GM12878 (cell line): ENCODE measurements around the gene CTAG1A. TPM values are rescaled to one million over a fixed set of nuclear protein-coding genes. Genes with fewer than 3 reads are reported as not detected.

Experiments
- ATF3 ChIP-seq: IDR thresholded peaks from 2 replicates; pipeline ENCODE4 v1.6.1; 2011; ENCODE audit warnings: low read depth, mild to moderate bottlenecking, low read length, moderate library complexity, borderline replicate concordance; ENCODE audit errors: extremely low read depth
- BCLAF1 ChIP-seq: fragments of 450-650 bp; IDR thresholded peaks from 2 replicates; pipeline ENCODE4 v1.6.1; 2017; ENCODE audit warnings: antibody characterized with exemption, mild to moderate bottlenecking, moderate library complexity
- CHD1 ChIP-seq: IDR thresholded peaks from 2 replicates; pipeline ENCODE4 v1.6.1; 2012; ENCODE audit warnings: low read depth, low read length, improper control_type of control experiment
- HDAC6 ChIP-seq: fragments of 200-600 bp; sonication (generic); IDR thresholded peaks from one replicate; pipeline ENCODE4 v1.8.0; 2017; ENCODE audit warnings: antibody characterized with exemption; ENCODE audit not compliant: unreplicated experiment
- JUNB ChIP-seq: IDR thresholded peaks from 2 replicates; pipeline ENCODE4 v1.6.1; 2016; ENCODE audit warnings: antibody characterized with exemption, mild to moderate bottlenecking
- MEF2A ChIP-seq: IDR thresholded peaks from 2 replicates; pipeline ENCODE4 v1.6.1; 2011; ENCODE audit warnings: low read depth, mild to moderate bottlenecking, low read length, moderate library complexity; ENCODE audit not compliant: insufficient read depth
- MEF2B ChIP-seq: fragments of 450-650 bp; IDR thresholded peaks from 2 replicates; pipeline ENCODE4 v1.6.1; 2018; ENCODE audit warnings: mild to moderate bottlenecking, moderate library complexity; ENCODE audit not compliant: partially characterized antibody, poor library complexity, severe bottlenecking
- MTA3 ChIP-seq: IDR thresholded peaks from 2 replicates; pipeline ENCODE4 v1.6.1; 2012; ENCODE audit warnings: low read length, inconsistent platforms, borderline replicate concordance
- NBN ChIP-seq: fragments of 450-650 bp; IDR thresholded peaks from 2 replicates; pipeline ENCODE4 v1.6.1; 2016
- NR2F1 ChIP-seq: fragments of 450-650 bp; conservative IDR thresholded peaks from 2 replicates; pipeline ENCODE4 v1.6.1; 2017; ENCODE audit warnings: mild to moderate bottlenecking
- RCOR1 ChIP-seq: conservative IDR thresholded peaks from 2 replicates; pipeline ENCODE4 v1.6.1; 2012; ENCODE audit warnings: low read depth, low read length, improper control_type of control experiment
- RELB ChIP-seq: fragments of 450-650 bp; IDR thresholded peaks from 2 replicates; pipeline ENCODE4 v1.6.1; 2017; ENCODE audit warnings: low read depth, mild to moderate bottlenecking, moderate library complexity
- SIN3A ChIP-seq: IDR thresholded peaks from 2 replicates; pipeline ENCODE4 v1.6.1; 2012; ENCODE audit warnings: low read depth, low read length, improper control_type of control experiment
- TCF3 ChIP-seq: IDR thresholded peaks from 2 replicates; pipeline ENCODE4 v1.6.1; 2012; ENCODE audit warnings: low read depth, mild to moderate bottlenecking, low read length, borderline replicate concordance; ENCODE audit not compliant: insufficient read depth
- ZNF24 ChIP-seq: fragments of 450-650 bp; IDR thresholded peaks from 2 replicates; pipeline ENCODE4 v1.6.1; 2017; ENCODE audit warnings: antibody characterized with exemption, mild to moderate bottlenecking
- ZZZ3 ChIP-seq: IDR thresholded peaks from 2 replicates; pipeline ENCODE4 v1.6.1; 2011; ENCODE audit warnings: low read depth; ENCODE audit not compliant: control insufficient read depth, insufficient read length
- polyA plus RNA-seq, 11 experiments: library from polyadenylated mRNA; depleted of rRNA in 4 of 11; unstranded in 6 of 11; stranded (reverse) in 5 of 11; fragments of >200 nt; fragmentation: Nextera tagmentation in 4 of 11; fragmentation: Illumina TruSeq in 1 of 11; extraction: Ambion mirVana in 4 of 11; extraction: Trizol in 1 of 11; gene quantifications; 1 replicate in 1 of 11; 2 replicates in 10 of 11; pipeline versions ENCODE4 v1.2.1 to v1.2.3, GENCODE V29; 2011 to 2016; ENCODE audit warnings: inconsistent platforms in 2 of 11, missing spikeins in 2 of 11, low read depth in 1 of 11
- total RNA-seq, 4 experiments: library from RNA; depleted of rRNA in 3 of 4; stranded (reverse); fragments of >200 nt in 3 of 4; fragmentation: Illumina TruSeq in 1 of 4; extraction: Trizol in 1 of 4; gene quantifications; 2 replicates each; pipeline versions ENCODE4 v1.2.1 to v1.2.3, GENCODE V29; 2013 to 2021
- TF ChIP-seq, protein P1 (sequence below): fragments of 450-650 bp; IDR thresholded peaks from 2 replicates; pipeline ENCODE4 v1.6.1; 2016; ENCODE audit warnings: mild to moderate bottlenecking, moderate library complexity, borderline replicate concordance

CTAG1A gene
- total and polyA plus RNA-seq, 10 of the 15 experiments (the other 5 are each of a cell fraction or from before 2014, with no cell fraction given): not detected

GRCh38 chrX:154547245-154548027, 37.5 kb upstream of the CTAG1A start, which contains the start of gene IKBKG (continued):
- peak; percentile 6; the same call in 1 of the 2 replicates for TF ChIP-seq SIN3A
- 0 out of 2 replicates have a peak, but pooled peaks have one; percentile 10 for TF ChIP-seq NR2F1
- peak; percentile 75; the same call in 1 of the 2 replicates for TF ChIP-seq RELB
- TF ChIP-seq, protein P1, sequence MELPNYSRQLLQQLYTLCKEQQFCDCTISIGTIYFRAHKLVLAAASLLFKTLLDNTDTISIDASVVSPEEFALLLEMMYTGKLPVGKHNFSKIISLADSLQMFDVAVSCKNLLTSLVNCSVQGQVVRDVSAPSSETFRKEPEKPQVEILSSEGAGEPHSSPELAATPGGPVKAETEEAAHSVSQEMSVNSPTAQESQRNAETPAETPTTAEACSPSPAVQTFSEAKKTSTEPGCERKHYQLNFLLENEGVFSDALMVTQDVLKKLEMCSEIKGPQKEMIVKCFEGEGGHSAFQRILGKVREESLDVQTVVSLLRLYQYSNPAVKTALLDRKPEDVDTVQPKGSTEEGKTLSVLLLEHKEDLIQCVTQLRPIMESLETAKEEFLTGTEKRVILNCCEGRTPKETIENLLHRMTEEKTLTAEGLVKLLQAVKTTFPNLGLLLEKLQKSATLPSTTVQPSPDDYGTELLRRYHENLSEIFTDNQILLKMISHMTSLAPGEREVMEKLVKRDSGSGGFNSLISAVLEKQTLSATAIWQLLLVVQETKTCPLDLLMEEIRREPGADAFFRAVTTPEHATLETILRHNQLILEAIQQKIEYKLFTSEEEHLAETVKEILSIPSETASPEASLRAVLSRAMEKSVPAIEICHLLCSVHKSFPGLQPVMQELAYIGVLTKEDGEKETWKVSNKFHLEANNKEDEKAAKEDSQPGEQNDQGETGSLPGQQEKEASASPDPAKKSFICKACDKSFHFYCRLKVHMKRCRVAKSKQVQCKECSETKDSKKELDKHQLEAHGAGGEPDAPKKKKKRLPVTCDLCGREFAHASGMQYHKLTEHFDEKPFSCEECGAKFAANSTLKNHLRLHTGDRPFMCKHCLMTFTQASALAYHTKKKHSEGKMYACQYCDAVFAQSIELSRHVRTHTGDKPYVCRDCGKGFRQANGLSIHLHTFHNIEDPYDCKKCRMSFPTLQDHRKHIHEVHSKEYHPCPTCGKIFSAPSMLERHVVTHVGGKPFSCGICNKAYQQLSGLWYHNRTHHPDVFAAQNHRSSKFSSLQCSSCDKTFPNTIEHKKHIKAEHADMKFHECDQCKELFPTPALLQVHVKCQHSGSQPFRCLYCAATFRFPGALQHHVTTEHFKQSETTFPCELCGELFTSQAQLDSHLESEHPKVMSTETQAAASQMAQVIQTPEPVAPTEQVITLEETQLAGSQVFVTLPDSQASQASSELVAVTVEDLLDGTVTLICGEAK: peak; percentile 95
- TF ChIP-seq TCF3: 0 out of 2 replicates have a peak, but pooled peaks have one; percentile 22
- TF ChIP-seq NBN: no peak
- TF ChIP-seq RCOR1: no peak
- TF ChIP-seq MEF2B: no peak
- TF ChIP-seq BCLAF1: no peak
- no peak for TF ChIP-seq ZNF24
- no peak for TF ChIP-seq MEF2A
- TF ChIP-seq CHD1: no peak
- no peak for TF ChIP-seq ZZZ3
- no peak for TF ChIP-seq MTA3
- no peak for TF ChIP-seq HDAC6
- TF ChIP-seq ATF3: no peak
- no peak for TF ChIP-seq JUNB
